Parathyroid adenoma (tissue), 2 donors: ENCODE measurements around the gene PEAK1.
A peak's percentile ranks its signal among the peaks of the same experiment; 100 is the strongest.

Experiments
- H2AFZ ChIP-seq: fragments of 300-600 bp; sonication (generic); one replicate; pipeline ENCODE4 v1.7.0; 2017; ENCODE audit warnings: antibody characterized with exemption, mild to moderate bottlenecking
- H3K27ac ChIP-seq: fragments of 300-600 bp; sonication (generic); one replicate; pipeline ENCODE4 v1.7.0; 2017
- H3K27me3 ChIP-seq: fragments of 300-600 bp; sonication (generic); one replicate; pipeline ENCODE4 v1.7.0; 2017; ENCODE audit warnings: low read length; ENCODE audit not compliant: control insufficient read depth, insufficient read depth
- H3K36me3 ChIP-seq: fragments of 300-600 bp; sonication (generic); one replicate; pipeline ENCODE4 v1.7.0; 2017; ENCODE audit warnings: low read length; ENCODE audit not compliant: control insufficient read depth, insufficient read depth
- H3K4me1 ChIP-seq: fragments of 300-600 bp; sonication (generic); one replicate; pipeline ENCODE4 v1.7.0; 2017; ENCODE audit warnings: control low read depth
- H3K4me2 ChIP-seq: fragments of 300-600 bp; sonication (generic); one replicate; pipeline ENCODE4 v1.7.0; 2017; ENCODE audit warnings: low read length
- H3K4me3 ChIP-seq: fragments of 300-600 bp; sonication (generic); one replicate; pipeline ENCODE4 v1.7.0; 2017; ENCODE audit warnings: low read depth, low read length
- H3K79me2 ChIP-seq: fragments of 300-600 bp; sonication (generic); one replicate; pipeline ENCODE4 v1.7.0; 2017; ENCODE audit warnings: control low read depth
- H3K9ac ChIP-seq: fragments of 300-600 bp; sonication (generic); one replicate; pipeline ENCODE4 v1.7.0; 2017; ENCODE audit warnings: mild to moderate bottlenecking
- H3K9me3 ChIP-seq: fragments of 300-600 bp; sonication (generic); one replicate; pipeline ENCODE4 v1.7.0; 2017; ENCODE audit warnings: low read length; ENCODE audit not compliant: control insufficient read depth
- TF ChIP-seq, protein P1 (sequence below): fragments of 300-600 bp; sonication (generic); IDR thresholded peaks from one replicate; pipeline ENCODE4 v1.7.0; 2017; ENCODE audit warnings: antibody characterized with exemption, mild to moderate bottlenecking
- donor health status: primary hyperparathyroidism.

Gene PEAK1

DNA sequence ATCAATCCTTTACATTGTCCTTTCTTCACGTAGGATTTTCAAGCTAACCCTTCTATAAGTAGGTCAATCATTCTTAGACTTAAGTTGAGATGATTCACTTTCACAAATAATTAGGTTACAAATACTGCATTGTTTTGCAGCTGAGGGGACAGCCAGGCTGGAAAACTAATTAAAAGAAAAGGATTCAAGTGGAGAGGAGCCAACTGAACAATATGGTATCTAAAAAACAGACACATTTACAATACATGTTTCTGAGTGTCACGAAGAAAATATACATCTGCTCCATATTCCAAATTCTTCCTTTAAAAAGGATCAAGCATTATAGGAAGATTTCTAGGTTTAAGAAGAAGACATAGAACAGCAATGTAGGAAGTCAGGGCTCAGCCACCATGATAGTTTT lies 70.2 kb downstream of the PEAK1 start:
- H3K36me3 ChIP-seq: no peaks in the 10 kb centered on the region
- no peak overlapping the region for H3K27ac ChIP-seq
- no peak overlapping the region for H2AFZ ChIP-seq
- no peaks in the 10 kb centered on the region for H3K4me1 ChIP-seq
- no peak overlapping the region for H3K4me2 ChIP-seq
- no peak overlapping the region for H3K9ac ChIP-seq
- H3K79me2 ChIP-seq: no peaks in the 10 kb centered on the region
- no peak overlapping the region for H3K4me3 ChIP-seq
- H3K27me3 ChIP-seq: no peaks in the 10 kb centered on the region
- H3K9me3 ChIP-seq: no peaks in the 10 kb centered on the region
- TF ChIP-seq, protein P1, sequence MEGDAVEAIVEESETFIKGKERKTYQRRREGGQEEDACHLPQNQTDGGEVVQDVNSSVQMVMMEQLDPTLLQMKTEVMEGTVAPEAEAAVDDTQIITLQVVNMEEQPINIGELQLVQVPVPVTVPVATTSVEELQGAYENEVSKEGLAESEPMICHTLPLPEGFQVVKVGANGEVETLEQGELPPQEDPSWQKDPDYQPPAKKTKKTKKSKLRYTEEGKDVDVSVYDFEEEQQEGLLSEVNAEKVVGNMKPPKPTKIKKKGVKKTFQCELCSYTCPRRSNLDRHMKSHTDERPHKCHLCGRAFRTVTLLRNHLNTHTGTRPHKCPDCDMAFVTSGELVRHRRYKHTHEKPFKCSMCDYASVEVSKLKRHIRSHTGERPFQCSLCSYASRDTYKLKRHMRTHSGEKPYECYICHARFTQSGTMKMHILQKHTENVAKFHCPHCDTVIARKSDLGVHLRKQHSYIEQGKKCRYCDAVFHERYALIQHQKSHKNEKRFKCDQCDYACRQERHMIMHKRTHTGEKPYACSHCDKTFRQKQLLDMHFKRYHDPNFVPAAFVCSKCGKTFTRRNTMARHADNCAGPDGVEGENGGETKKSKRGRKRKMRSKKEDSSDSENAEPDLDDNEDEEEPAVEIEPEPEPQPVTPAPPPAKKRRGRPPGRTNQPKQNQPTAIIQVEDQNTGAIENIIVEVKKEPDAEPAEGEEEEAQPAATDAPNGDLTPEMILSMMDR: no peak

DNA sequence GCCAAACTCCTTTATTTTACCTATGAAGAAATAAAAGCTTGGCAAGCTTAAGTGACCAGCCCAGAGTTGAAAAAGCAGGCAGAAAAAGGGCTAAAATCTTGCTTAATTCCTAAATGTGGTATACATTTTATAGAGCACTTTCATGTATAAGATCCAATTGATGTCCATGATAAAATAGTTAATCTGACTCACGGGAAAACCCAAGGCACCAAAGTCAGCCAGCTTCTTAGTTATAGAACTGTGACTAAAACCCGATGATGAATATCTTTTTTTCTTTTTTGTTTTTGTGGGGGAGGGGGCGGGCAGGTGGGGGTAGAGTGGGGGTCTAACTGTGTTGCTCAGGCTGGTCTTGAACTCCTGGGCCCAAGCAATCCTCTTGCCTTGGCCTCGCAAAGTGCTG lies 71.4 kb downstream of the PEAK1 start:
- TF ChIP-seq, protein P1: no peak
- Histone ChIP-seq H2AFZ (no peak overlapping the region), H3K36me3 (no peaks in the 10 kb centered on the region), H3K9ac (no peak overlapping the region), H3K4me1 (no peaks in the 10 kb centered on the region), H3K9me3 (no peaks in the 10 kb centered on the region), H3K79me2 (no peaks in the 10 kb centered on the region), H3K27me3 (no peaks in the 10 kb centered on the region), H3K4me3 (no peak overlapping the region), H3K27ac (no peak overlapping the region), H3K4me2 (no peak overlapping the region)

DNA sequence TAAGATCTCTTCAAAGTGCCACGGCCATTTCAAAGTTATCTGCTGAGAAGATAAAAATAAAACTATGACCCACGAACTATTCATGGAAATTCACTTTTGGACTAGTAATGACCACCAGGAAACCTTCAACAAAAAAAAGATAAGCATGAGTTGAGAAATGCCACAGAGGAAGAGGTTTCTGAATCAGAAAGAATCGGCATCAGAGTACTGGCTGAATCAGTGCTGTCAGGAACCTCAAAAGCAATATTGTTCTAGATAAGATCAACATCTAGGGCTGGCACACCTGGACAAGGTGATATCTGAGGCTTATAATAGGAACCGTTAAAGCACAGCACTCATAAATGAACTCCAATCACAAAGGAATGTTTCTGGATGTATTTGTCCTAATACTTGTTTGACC lies 72.7 kb downstream of the PEAK1 start:
- no peaks in the 10 kb centered on the region for H3K79me2 ChIP-seq
- no peak overlapping the region for H2AFZ ChIP-seq
- H3K36me3 ChIP-seq: no peaks in the 10 kb centered on the region
- H3K4me1 ChIP-seq: no peaks in the 10 kb centered on the region
- H3K4me3 ChIP-seq: no peak overlapping the region
- no peak overlapping the region for H3K9ac ChIP-seq
- TF ChIP-seq, protein P1: no peak
- H3K9me3 ChIP-seq: no peaks in the 10 kb centered on the region
- H3K27me3 ChIP-seq: no peaks in the 10 kb centered on the region
- H3K4me2 ChIP-seq: peak overlapping the region; percentile 10
- no peak overlapping the region for H3K27ac ChIP-seq

DNA sequence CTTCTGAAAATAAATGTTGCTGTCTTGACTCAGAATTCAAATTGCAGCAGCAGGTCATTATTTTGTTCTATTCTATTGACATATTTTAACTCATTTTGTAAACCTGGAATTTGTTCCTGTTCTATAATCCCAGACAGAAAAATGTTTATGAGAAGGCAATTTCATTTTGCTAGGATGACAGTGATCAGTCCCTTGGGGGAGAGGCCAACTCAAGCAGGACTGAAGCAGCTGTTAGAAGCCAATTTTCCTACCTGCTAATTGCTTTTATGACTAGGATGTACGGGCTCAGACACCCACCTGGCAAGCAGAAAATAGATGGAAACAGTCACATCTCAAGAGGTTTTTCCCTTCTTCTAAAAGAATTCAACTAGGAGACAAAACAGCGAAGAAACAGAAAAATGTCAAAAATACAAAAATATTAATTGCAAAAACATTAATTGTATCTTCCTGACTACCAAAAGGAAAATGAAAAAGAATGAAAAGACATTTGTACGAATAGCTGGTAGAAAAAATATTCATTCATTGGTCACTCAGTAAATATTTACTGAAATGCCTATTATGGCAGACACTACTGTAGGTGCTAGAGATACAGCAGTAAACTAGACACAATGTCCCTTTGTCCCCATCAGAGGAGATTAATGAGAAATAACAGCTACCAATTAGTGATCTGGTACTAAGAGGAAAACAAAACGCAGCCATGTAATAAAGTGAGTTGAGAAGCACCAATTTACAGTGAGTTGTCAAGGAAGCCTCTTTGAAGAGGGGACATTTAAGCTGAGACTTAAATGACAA lies 73.5 kb downstream of the PEAK1 start:
- H3K36me3 ChIP-seq: no peaks in the 10 kb centered on the region
- H3K9ac ChIP-seq: no peak overlapping the region
- no peak overlapping the region for H2AFZ ChIP-seq
- no peaks in the 10 kb centered on the region for H3K4me1 ChIP-seq
- no peak overlapping the region for H3K4me2 ChIP-seq
- H3K79me2 ChIP-seq: no peaks in the 10 kb centered on the region
- TF ChIP-seq, protein P1: no peak
- H3K27me3 ChIP-seq: no peaks in the 10 kb centered on the region
- H3K4me3 ChIP-seq: no peak overlapping the region
- H3K27ac ChIP-seq: no peak overlapping the region
- H3K9me3 ChIP-seq: no peaks in the 10 kb centered on the region

DNA sequence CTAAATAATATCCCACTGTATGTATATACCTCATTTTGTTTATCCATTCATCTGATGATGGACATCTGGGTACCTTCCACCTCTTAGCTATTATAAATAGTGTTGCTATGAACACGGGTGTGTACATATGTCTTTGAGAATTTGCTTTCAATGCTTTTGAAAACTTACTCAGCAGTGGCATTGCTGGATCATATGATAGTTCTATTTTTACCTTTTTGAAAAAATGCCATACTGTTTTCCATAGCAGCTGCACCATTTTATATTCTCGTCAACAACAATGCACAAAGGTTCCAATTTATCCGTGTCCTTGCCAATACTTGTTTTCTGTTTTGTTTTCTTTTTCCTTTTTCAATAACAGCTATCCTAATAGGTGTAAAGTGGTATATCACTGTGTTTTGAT lies 77.1 kb downstream of the PEAK1 start:
- H3K9ac ChIP-seq: no peak overlapping the region
- no peaks in the 10 kb centered on the region for H3K79me2 ChIP-seq
- no peak overlapping the region for H3K4me2 ChIP-seq
- no peak overlapping the region for H3K4me3 ChIP-seq
- H3K4me1 ChIP-seq: no peaks in the 10 kb centered on the region
- H3K36me3 ChIP-seq: no peaks in the 10 kb centered on the region
- H2AFZ ChIP-seq: no peak overlapping the region
- H3K27me3 ChIP-seq: no peaks in the 10 kb centered on the region
- TF ChIP-seq, protein P1: no peak
- H3K9me3 ChIP-seq: no peaks in the 10 kb centered on the region
- no peak overlapping the region for H3K27ac ChIP-seq
